GM18951 (cell line): ENCODE data around the gene HSCB.
"Not testable (repeated sequence)": the region's sequence is repeated elsewhere in the genome, so short reads cannot be mapped to it uniquely, and the experiment has no call there.

Source experiments
- POLR2A ChIP-seq: IDR thresholded peaks from 4 replicates; pipeline ENCODE4 v1.6.1; 2011; ENCODE audit warnings: mild to moderate bottlenecking; ENCODE audit not compliant: insufficient read length, insufficient read depth; ENCODE audit errors: extremely low read depth
- in situ Hi-C: fragments of 300-500 bp; cut with MboI; formaldehyde crosslinking; loops from one replicate; pipeline ENCODE4 v1.12.0; 2022; ENCODE audit warnings: low sequenced_read_pairs, mixed read lengths, inconsistent platforms; ENCODE audit not compliant: unreplicated experiment

Gene HSCB

GRCh38 chr22:28802595-28803123, 60.8 kb downstream of the HSCB start:
- TF ChIP-seq POLR2A, result no peak
- in situ Hi-C loops, result no loop called here

- in situ Hi-C loops, result not testable (repeated sequence)
Observed at GRCh38 chr22:28805426-28805825, 63.6 kb downstream of the HSCB start.
